GM12878 (cell line): ENCODE data around the gene MAPK13. TPM values are rescaled to one million over a fixed set of nuclear protein-coding genes. Genes with fewer than 3 reads are reported as not detected.

Experiments used
- BHLHE40 ChIP-seq, 2 experiments: fragments of 450-650 bp in 1 of 2; IDR thresholded peaks; 2 replicates each; pipeline ENCODE4 v1.6.1; 2011 to 2017; ENCODE audit warnings: low read depth in 2 of 2, borderline replicate concordance in 1 of 2, improper control_type of control experiment in 1 of 2, low read length in 1 of 2, mild to moderate bottlenecking in 1 of 2
- CBFB ChIP-seq: IDR thresholded peaks from 2 replicates; pipeline ENCODE4 v1.6.1; 2016; ENCODE audit warnings: antibody characterized with exemption, low read depth
- CREB1 ChIP-seq: IDR thresholded peaks from 2 replicates; pipeline ENCODE4 v1.6.1; 2012; ENCODE audit warnings: low read depth, mild to moderate bottlenecking, inconsistent platforms
- EED ChIP-seq: sonication (generic); IDR thresholded peaks from 2 replicates; pipeline ENCODE4 v1.6.1; 2016; ENCODE audit warnings: antibody characterized with exemption, low read depth
- EP300 ChIP-seq, 2 experiments: fragments of 150-350 bp in 1 of 2; IDR thresholded peaks; 2 replicates each; pipeline ENCODE4 v1.6.1; 2011 to 2012; ENCODE audit warnings: low read depth in 2 of 2, low read length in 2 of 2, borderline replicate concordance in 1 of 2, improper control_type of control experiment in 1 of 2, inconsistent platforms in 1 of 2; ENCODE audit not compliant: control insufficient read depth in 1 of 2
- EZH2 ChIP-seq: IDR thresholded peaks from 2 replicates; pipeline ENCODE4 v1.6.1; 2012; ENCODE audit warnings: low read depth, mild to moderate bottlenecking, control low read depth, inconsistent platforms, low read length, borderline replicate concordance; ENCODE audit not compliant: control insufficient read depth
- FOXM1 ChIP-seq: IDR thresholded peaks from 2 replicates; pipeline ENCODE4 v1.6.1; 2012; ENCODE audit warnings: low read depth, mild to moderate bottlenecking, inconsistent platforms, low read length, moderate library complexity
- GABPA ChIP-seq: IDR thresholded peaks from 2 replicates; pipeline ENCODE4 v1.6.1; 2014; ENCODE audit warnings: antibody characterized with exemption, low read depth, mild to moderate bottlenecking, inconsistent platforms
- HDGF ChIP-seq: fragments of 450-650 bp; IDR thresholded peaks from 2 replicates; pipeline ENCODE4 v1.6.1; 2016; ENCODE audit warnings: antibody characterized with exemption
- IRF3 ChIP-seq: fragments of 450-650 bp; IDR thresholded peaks from 2 replicates; pipeline ENCODE4 v1.6.1; 2014; ENCODE audit warnings: mild to moderate bottlenecking
- JUNB ChIP-seq: IDR thresholded peaks from 2 replicates; pipeline ENCODE4 v1.6.1; 2016; ENCODE audit warnings: antibody characterized with exemption, mild to moderate bottlenecking
- KAT2A ChIP-seq: conservative IDR thresholded peaks from 2 replicates; pipeline ENCODE4 v1.6.1; 2011; ENCODE audit warnings: low read depth, low read length; ENCODE audit not compliant: control insufficient read depth
- KDM1A ChIP-seq: fragments of 200-600 bp; sonication (generic); IDR thresholded peaks from 2 replicates; pipeline ENCODE4 v1.6.1; 2016; ENCODE audit warnings: borderline replicate concordance
- MTA2 ChIP-seq: fragments of 450-650 bp; IDR thresholded peaks from 2 replicates; pipeline ENCODE4 v1.6.1; 2016; ENCODE audit warnings: low read depth, mild to moderate bottlenecking, moderate library complexity
- MTA3 ChIP-seq: IDR thresholded peaks from 2 replicates; pipeline ENCODE4 v1.6.1; 2012; ENCODE audit warnings: low read length, inconsistent platforms, borderline replicate concordance
- NBN ChIP-seq: fragments of 450-650 bp; IDR thresholded peaks from 2 replicates; pipeline ENCODE4 v1.6.1; 2016
- NR2F1 ChIP-seq: fragments of 450-650 bp; conservative IDR thresholded peaks from 2 replicates; pipeline ENCODE4 v1.6.1; 2017; ENCODE audit warnings: mild to moderate bottlenecking
- RUNX3 ChIP-seq: IDR thresholded peaks from 2 replicates; pipeline ENCODE4 v1.6.1; 2012; ENCODE audit warnings: low read length, inconsistent platforms
- SIX5 ChIP-seq: IDR thresholded peaks from 2 replicates; pipeline ENCODE4 v1.6.1; 2011; ENCODE audit warnings: mild to moderate bottlenecking, low read depth, low read length, moderate library complexity; ENCODE audit not compliant: severe bottlenecking
- TBL1XR1 ChIP-seq: IDR thresholded peaks from 2 replicates; pipeline ENCODE4 v1.6.1; 2012; ENCODE audit warnings: low read depth, low read length, improper control_type of control experiment
- ZBED1 ChIP-seq: IDR thresholded peaks from 2 replicates; pipeline ENCODE4 v1.6.1; 2016; ENCODE audit warnings: borderline replicate concordance
- polyA plus RNA-seq, 11 experiments: library from polyadenylated mRNA; depleted of rRNA in 4 of 11; unstranded in 6 of 11; stranded (reverse) in 5 of 11; fragments of >200 nt; fragmentation: Nextera tagmentation in 4 of 11; fragmentation: Illumina TruSeq in 1 of 11; extraction: Ambion mirVana in 4 of 11; extraction: Trizol in 1 of 11; gene quantifications; 1 replicate in 1 of 11; 2 replicates in 10 of 11; pipeline versions ENCODE4 v1.2.1 to v1.2.3, GENCODE V29; 2011 to 2016; ENCODE audit warnings: inconsistent platforms in 2 of 11, missing spikeins in 2 of 11, low read depth in 1 of 11
- total RNA-seq, 4 experiments: library from RNA; depleted of rRNA in 3 of 4; stranded (reverse); fragments of >200 nt in 3 of 4; fragmentation: Illumina TruSeq in 1 of 4; extraction: Trizol in 1 of 4; gene quantifications; 2 replicates each; pipeline versions ENCODE4 v1.2.1 to v1.2.3, GENCODE V29; 2013 to 2021
- TF ChIP-seq, protein P1 (sequence below): fragments of 450-650 bp; IDR thresholded peaks from 2 replicates; pipeline ENCODE4 v1.6.1; 2016; ENCODE audit warnings: mild to moderate bottlenecking, moderate library complexity, borderline replicate concordance
- TF ChIP-seq, protein P2 (sequence below): fragments of 450-650 bp; IDR thresholded peaks from 2 replicates; pipeline ENCODE4 v1.6.1; 2017; ENCODE audit warnings: low read depth, mild to moderate bottlenecking, moderate library complexity
- TF ChIP-seq, protein P3 (sequence below): IDR thresholded peaks from 2 replicates; pipeline ENCODE4 v1.6.1; 2012; ENCODE audit warnings: low read length, inconsistent platforms

MAPK13 gene
- total and polyA plus RNA-seq, 10 of the 15 experiments (the other 5 are each of a cell fraction or from before 2014, with no cell fraction given) = 1.8 to 48.0 (median 37.5) TPM

DNA sequence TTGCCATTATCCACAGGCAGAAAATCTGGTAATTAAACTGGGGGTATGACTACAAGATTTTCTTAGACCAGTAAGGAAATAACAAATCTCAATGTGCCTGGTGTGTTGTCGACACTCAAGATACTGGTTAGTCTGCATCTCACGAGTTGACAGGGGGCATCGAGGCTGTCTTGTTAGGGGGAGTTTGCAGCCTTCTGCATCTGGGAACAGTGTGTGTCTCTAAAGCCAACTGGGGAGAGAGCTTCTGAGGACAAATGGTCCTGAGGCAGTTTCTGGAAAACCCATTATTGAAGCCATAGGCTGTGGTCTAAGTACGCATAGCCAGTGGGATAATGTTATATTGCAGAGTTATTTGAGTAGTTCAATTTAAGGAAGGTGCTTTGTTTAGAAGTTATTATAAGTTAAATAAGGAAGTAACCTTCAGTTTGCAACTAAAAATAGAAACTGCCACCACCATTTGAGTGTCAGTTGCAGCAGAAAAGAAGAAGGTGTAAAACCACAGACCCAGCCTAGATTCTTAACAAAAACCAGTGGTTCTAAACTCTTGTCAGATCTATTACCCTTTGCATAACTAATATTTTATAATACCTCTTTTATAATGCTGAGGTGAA, 15.4 kb upstream of the MAPK13 start (continued):
- TF ChIP-seq, protein P1, sequence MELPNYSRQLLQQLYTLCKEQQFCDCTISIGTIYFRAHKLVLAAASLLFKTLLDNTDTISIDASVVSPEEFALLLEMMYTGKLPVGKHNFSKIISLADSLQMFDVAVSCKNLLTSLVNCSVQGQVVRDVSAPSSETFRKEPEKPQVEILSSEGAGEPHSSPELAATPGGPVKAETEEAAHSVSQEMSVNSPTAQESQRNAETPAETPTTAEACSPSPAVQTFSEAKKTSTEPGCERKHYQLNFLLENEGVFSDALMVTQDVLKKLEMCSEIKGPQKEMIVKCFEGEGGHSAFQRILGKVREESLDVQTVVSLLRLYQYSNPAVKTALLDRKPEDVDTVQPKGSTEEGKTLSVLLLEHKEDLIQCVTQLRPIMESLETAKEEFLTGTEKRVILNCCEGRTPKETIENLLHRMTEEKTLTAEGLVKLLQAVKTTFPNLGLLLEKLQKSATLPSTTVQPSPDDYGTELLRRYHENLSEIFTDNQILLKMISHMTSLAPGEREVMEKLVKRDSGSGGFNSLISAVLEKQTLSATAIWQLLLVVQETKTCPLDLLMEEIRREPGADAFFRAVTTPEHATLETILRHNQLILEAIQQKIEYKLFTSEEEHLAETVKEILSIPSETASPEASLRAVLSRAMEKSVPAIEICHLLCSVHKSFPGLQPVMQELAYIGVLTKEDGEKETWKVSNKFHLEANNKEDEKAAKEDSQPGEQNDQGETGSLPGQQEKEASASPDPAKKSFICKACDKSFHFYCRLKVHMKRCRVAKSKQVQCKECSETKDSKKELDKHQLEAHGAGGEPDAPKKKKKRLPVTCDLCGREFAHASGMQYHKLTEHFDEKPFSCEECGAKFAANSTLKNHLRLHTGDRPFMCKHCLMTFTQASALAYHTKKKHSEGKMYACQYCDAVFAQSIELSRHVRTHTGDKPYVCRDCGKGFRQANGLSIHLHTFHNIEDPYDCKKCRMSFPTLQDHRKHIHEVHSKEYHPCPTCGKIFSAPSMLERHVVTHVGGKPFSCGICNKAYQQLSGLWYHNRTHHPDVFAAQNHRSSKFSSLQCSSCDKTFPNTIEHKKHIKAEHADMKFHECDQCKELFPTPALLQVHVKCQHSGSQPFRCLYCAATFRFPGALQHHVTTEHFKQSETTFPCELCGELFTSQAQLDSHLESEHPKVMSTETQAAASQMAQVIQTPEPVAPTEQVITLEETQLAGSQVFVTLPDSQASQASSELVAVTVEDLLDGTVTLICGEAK = no peak
- TF ChIP-seq EED = peak; percentile 57
- TF ChIP-seq KDM1A = no peak
- TF ChIP-seq BHLHE40 (IDR thresholded peaks at IDR 0.05; ENCODE audit: borderline replicate concordance in 1 of 2, low read depth in 2 of 2, low read length in 1 of 2) = peak in 1 of 2 experiments; percentile 41; a peak in 1 of 4 replicates
- TF ChIP-seq NR2F1 = 0 out of 2 replicates have a peak, but pooled peaks have one; percentile 25
- TF ChIP-seq, protein P2, sequence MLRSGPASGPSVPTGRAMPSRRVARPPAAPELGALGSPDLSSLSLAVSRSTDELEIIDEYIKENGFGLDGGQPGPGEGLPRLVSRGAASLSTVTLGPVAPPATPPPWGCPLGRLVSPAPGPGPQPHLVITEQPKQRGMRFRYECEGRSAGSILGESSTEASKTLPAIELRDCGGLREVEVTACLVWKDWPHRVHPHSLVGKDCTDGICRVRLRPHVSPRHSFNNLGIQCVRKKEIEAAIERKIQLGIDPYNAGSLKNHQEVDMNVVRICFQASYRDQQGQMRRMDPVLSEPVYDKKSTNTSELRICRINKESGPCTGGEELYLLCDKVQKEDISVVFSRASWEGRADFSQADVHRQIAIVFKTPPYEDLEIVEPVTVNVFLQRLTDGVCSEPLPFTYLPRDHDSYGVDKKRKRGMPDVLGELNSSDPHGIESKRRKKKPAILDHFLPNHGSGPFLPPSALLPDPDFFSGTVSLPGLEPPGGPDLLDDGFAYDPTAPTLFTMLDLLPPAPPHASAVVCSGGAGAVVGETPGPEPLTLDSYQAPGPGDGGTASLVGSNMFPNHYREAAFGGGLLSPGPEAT = peak; percentile 92
- 0 out of 2 replicates have a peak, but pooled peaks have one; percentile 69 for TF ChIP-seq MTA3
- TF ChIP-seq IRF3 = no peak
- peak; percentile 37; the same call in 1 of the 2 replicates for TF ChIP-seq FOXM1
- TF ChIP-seq JUNB = peak; percentile 22; the same call in 1 of the 2 replicates
- TF ChIP-seq GABPA = no peak
- TF ChIP-seq KAT2A = no peak
- no peak for TF ChIP-seq HDGF
- TF ChIP-seq CREB1 = peak; percentile 16; the same call in 1 of the 2 replicates
- TF ChIP-seq TBL1XR1 = peak; percentile 73
- no peak for TF ChIP-seq ZBED1
- peak; percentile 73; the same call in 1 of the 2 replicates for TF ChIP-seq CBFB
- TF ChIP-seq, protein P3, sequence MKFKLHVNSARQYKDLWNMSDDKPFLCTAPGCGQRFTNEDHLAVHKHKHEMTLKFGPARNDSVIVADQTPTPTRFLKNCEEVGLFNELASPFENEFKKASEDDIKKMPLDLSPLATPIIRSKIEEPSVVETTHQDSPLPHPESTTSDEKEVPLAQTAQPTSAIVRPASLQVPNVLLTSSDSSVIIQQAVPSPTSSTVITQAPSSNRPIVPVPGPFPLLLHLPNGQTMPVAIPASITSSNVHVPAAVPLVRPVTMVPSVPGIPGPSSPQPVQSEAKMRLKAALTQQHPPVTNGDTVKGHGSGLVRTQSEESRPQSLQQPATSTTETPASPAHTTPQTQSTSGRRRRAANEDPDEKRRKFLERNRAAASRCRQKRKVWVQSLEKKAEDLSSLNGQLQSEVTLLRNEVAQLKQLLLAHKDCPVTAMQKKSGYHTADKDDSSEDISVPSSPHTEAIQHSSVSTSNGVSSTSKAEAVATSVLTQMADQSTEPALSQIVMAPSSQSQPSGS = peak; percentile 65
- peak; percentile 95 for TF ChIP-seq RUNX3
- peak; percentile 62 to 77; a peak in 3 of 4 replicates for TF ChIP-seq EP300 (IDR thresholded peaks at IDR 0.05; ENCODE audit: borderline replicate concordance in 1 of 2, control insufficient read depth in 1 of 2, low read depth in 2 of 2, low read length in 2 of 2)
- no peak for TF ChIP-seq SIX5
- peak; percentile 95 for TF ChIP-seq MTA2
- no peak for TF ChIP-seq EZH2
- peak; percentile 67; the same call in 1 of the 2 replicates for TF ChIP-seq NBN
